Cerebellar nuclear complex (tissue), 1 donor: Measurements from ENCODE around the gene GRN.
"Not testable (repeated sequence)": the region's sequence is repeated elsewhere in the genome, so short reads cannot be mapped to it uniquely, and the experiment has no call there.

Experiments used
- DNase-seq, 2 experiments: peaks; one replicate each; lab custom pipeline; 2025; lab: John Stamatoyannopoulos, UW

GRN gene

GRCh38 chr17:44346064-44346844 is 1.2 kb downstream of the GRN start:
- DNase-seq: no peak

DNA sequence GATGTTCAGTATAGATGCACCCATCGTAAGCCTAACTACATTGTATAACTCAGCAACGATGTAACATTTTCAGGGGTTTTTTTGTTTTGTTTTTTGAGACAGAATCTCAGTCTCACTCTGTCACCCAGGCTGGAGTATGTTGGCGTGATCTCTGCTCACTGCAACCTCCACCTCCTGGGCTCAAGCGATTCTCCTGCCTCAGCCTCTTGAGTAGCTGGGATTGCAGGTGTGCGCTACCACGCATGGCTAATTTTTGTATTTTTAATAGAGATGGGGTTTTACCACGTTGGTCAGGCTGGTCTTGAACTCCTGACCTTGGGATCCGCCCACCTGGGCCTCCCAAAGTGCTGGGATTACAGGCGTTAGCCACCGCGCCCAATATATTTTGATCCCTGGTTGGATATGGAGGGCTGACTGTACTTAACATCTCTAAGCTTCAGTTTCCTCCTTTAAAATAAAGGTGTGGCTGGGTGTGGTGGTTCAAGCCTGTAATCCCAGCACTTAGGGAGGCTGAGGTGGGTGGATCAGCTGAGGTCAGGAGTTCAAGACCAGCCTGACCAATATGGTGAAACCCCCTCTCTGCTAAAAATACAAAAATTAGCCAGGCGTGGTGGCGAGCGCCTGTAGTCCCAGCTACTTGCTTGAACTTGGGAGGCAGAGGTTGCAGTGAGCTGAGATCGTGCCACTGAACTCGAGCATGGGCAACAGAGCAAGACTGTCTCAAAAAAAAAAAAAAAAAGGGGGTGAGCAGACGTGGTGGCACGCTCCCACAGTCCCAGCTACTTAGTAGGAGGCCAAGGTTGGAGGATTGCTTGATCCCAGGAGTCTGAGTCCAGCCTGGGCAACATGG is 2.3 kb downstream of the GRN start:
- not testable (repeated sequence) for DNase-seq

GRCh38 chr17:44348234-44348987 is 3.3 kb downstream of the GRN start:
- DNase-seq: no peak

GRCh38 chr17:44348988-44349364 is 3.9 kb downstream of the GRN start:
- no peak for DNase-seq

GRCh38 chr17:44349553-44350070 is 4.5 kb downstream of the GRN start:
- no peak for DNase-seq

- no peak for DNase-seq
Observed at GRCh38 chr17:44350733-44351226, 5.7 kb downstream of the GRN start.

- no peak for DNase-seq
Observed at GRCh38 chr17:44351464-44351863, 6.4 kb downstream of the GRN start.

GRCh38 chr17:44351961-44352827 is 7.1 kb downstream of the GRN start:
- no peak for DNase-seq

DNA sequence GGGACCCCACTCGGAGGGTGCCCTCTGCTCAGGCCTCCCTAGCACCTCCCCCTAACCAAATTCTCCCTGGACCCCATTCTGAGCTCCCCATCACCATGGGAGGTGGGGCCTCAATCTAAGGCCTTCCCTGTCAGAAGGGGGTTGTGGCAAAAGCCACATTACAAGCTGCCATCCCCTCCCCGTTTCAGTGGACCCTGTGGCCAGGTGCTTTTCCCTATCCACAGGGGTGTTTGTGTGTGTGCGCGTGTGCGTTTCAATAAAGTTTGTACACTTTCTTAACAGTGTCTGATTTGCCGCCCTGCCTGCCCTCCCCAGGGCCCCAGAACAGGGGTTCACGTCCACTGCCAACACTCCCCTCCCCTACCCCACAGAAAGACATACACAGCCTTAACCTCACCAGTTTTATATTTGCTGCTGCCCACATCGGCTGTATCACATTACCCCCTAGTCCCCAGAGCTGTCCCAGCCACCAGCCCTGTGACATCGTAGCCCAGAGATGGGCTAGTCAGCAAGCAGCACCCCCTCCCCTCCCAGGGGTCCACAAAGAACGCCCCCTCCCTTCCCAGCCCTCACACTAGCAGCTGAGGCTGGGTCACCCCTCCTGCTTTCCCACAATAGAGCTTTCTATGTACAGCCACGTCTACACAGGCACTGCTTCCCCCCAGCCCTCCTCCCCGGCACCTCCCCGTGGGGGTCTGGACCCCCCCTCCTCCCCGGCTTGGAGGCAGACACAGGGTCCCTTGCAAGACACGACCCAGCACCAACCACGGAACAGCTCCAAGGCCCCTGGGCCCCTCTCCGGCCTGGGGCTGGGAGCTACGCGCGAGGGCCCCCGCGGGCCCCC is 7.9 kb downstream of the GRN start:
- DNase-seq: no peak

GRCh38 chr17:44353672-44354331 is 8.7 kb downstream of the GRN start:
- DNase-seq: no peak

DNA sequence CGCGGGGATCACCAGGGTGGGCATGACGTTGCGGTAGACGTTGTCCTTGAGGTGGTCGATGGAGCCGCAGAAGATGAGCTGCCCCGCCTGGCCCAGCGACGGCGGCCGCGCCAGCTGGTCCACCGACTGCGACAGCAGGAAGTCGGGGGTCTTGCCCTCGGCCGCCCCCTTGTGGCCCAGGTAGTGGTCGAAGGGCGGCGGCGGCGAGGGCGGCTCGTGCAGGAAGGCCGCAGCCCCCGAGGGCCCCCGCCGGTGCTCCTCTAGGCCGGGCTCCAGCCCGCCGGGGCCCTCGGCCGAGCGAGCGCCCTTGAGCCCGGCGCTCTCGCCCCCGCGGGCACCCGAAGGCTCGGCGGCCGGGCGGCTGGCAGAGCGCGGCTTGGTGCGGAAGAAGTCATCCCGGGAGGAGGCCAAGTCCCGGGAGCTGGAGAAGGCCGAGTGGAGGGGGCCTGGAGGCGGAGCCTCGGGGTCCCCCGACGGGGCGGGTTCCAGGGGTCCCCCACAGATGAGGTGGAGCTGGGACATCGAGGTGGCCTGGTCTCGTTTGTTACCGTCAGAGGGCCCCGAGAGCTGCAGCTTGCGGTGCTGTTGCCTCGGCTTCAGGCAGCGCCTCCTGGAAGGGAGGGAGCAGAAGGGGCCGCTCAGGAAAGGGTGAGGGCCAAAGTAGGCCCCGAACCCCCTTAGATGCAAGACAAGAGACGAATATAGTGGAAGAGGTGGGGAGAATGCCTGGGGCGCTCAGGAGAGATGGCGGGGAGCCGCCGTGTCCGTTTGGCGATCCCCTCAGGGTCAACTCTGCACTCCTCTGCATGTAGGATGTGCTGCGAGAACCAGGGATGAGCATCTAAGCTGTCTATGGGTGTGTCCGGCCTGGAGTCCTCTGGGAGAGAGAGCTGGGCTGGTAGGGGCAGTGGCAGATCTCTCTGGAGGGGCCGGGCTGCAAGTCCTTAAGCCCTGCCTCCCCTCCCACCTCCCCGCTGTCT is 9.8 kb downstream of the GRN start:
- DNase-seq: no peak

DNA sequence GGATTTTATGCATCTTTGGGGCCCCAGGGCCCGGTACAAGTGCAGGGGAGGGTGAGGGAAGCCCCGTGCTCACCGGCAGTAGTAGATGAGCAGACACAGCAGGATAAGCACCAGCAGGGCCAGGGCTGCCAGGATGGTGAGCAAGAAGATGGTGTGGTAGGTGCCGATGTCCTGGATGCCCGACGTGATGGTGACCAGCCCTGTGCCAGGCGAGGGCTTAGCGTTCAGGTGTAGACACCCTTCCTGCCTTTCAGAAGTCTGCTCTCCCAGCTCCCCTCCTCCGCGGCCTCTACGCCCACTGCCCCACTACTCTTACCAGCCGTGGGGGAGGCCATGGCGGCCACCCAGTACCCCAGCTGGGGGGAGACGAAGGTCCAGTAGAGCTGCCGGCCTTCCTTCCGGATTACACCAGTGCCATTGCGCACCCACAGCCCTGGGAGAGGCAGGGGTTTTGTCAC is 10.6 kb downstream of the GRN start:
- no peak for DNase-seq

DNA sequence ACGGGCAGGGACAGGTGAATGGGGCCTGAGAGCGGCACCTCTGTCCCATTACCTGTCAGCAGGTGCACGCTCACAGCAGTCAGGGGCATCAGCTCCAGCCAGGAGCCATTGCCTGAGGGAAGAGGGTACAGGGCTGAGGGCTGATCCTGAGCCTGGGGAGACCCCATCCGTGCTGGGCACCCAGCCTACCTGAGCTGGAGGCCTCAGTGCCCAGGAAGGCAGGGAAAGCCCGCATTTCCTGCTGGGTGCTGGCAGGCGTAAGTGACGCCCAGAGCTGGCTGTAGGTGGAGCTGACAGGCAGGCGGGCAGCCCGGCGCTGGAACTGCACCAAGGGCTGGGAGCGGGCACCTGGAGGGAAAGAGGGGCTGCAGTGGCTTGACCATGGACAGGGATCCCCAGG is 11.1 kb downstream of the GRN start:
- DNase-seq: no peak

GRCh38 chr17:44358066-44358465 is 13.0 kb downstream of the GRN start:
- no peak for DNase-seq

- no peak for DNase-seq
Observed at GRCh38 chr17:44359006-44359405, 13.9 kb downstream of the GRN start.

- DNase-seq: no peak
Observed at GRCh38 chr17:44359458-44360143, 14.5 kb downstream of the GRN start.

GRCh38 chr17:44360144-44360533 is 15.0 kb downstream of the GRN start:
- DNase-seq: no peak

DNA sequence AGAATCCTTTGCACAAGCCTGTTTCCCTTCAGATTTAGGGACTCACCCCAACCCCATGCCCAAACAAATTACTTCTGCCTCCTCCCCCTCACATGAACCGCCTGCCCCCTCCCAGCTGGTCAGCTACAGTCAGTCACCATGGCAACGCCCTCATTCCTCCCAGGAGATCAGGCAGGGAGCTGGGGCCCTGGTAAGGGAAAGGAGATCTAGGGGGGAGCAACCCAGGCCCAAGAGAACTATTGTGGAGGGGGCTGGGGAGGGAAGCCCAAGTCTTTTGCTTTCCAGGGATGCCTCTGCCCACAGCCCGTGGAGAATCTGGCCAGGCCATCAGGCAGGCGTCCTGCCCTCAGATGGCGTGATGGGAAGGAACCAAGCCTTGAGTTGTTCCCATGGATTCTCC is 15.7 kb downstream of the GRN start:
- DNase-seq: no peak
